Loucy (cell line): ENCODE data around the gene INSRR.

ENCODE experiments used
- CTCF ChIP-seq: fragments of 200-600 bp; sonication (generic); conservative IDR thresholded peaks from 2 replicates; pipeline ENCODE4 v1.5.1; 2014; ENCODE audit warnings: mild to moderate bottlenecking, antibody characterized with exemption, low read length
- EZH2phosphoT487 ChIP-seq: fragments of 200-600 bp; IDR thresholded peaks from 2 replicates; pipeline ENCODE4 v1.6.1; 2018; ENCODE audit warnings: antibody characterized with exemption, mild to moderate bottlenecking, moderate library complexity, borderline replicate concordance

- no peak for TF ChIP-seq CTCF
- no peak for TF ChIP-seq EZH2phosphoT487
Measured at GRCh38 chr1:156805766-156806511, 53.0 kb downstream of the INSRR start.
